H1 (cell line): ENCODE results near the gene SSTR3.
A peak's percentile ranks its signal among the peaks of the same experiment; 100 is the strongest.

Experiments used
- EP300 ChIP-seq, 2 experiments: IDR thresholded peaks; 1 replicate in 1 of 2; 2 replicates in 1 of 2; pipeline ENCODE4 v1.6.1; 2011 to 2012; ENCODE audit warnings: low read depth in 2 of 2, low read length in 2 of 2, mild to moderate bottlenecking in 2 of 2, borderline replicate concordance in 1 of 2, inconsistent platforms in 1 of 2, moderate library complexity in 1 of 2
- POLR2A ChIP-seq, 2 experiments: IDR thresholded peaks; 1 replicate in 1 of 2; 2 replicates in 1 of 2; pipeline ENCODE4 v1.6.1; 2011; ENCODE audit warnings: low read depth in 2 of 2, low read length in 2 of 2, mild to moderate bottlenecking in 2 of 2; ENCODE audit errors: control extremely low read depth in 1 of 2
- TAF1 ChIP-seq: IDR thresholded peaks from 2 replicates; pipeline ENCODE4 v1.6.1; 2011; ENCODE audit warnings: mild to moderate bottlenecking, low read depth, low read length
- TF ChIP-seq, protein P1 (sequence below), 3 experiments: IDR thresholded peaks; 1 replicate in 2 of 3; 2 replicates in 1 of 3; pipeline versions ENCODE4 v1.5.1 to v1.6.1; 2011; ENCODE audit warnings: low read length in 3 of 3, mild to moderate bottlenecking in 3 of 3, inconsistent platforms in 2 of 3, low read depth in 1 of 3, moderate library complexity in 1 of 3; ENCODE audit not compliant: insufficient read depth in 1 of 3; ENCODE audit errors: control extremely low read depth in 1 of 3

- TF ChIP-seq POLR2A (IDR thresholded peaks at IDR 0.05; ENCODE audit: control extremely low read depth in 1 of 2, low read depth in 2 of 2, low read length in 2 of 2), result no peak
- no peak for TF ChIP-seq TAF1
- TF ChIP-seq, protein P1, sequence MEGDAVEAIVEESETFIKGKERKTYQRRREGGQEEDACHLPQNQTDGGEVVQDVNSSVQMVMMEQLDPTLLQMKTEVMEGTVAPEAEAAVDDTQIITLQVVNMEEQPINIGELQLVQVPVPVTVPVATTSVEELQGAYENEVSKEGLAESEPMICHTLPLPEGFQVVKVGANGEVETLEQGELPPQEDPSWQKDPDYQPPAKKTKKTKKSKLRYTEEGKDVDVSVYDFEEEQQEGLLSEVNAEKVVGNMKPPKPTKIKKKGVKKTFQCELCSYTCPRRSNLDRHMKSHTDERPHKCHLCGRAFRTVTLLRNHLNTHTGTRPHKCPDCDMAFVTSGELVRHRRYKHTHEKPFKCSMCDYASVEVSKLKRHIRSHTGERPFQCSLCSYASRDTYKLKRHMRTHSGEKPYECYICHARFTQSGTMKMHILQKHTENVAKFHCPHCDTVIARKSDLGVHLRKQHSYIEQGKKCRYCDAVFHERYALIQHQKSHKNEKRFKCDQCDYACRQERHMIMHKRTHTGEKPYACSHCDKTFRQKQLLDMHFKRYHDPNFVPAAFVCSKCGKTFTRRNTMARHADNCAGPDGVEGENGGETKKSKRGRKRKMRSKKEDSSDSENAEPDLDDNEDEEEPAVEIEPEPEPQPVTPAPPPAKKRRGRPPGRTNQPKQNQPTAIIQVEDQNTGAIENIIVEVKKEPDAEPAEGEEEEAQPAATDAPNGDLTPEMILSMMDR (IDR thresholded peaks at IDR 0.05; ENCODE audit: control extremely low read depth in 1 of 3, insufficient read depth in 1 of 3, low read depth in 1 of 3, low read length in 3 of 3), result peak in 1 of 3 experiments; percentile 42; a peak in 1 of 4 replicates
- no peak for TF ChIP-seq EP300 (IDR thresholded peaks at IDR 0.05; ENCODE audit: borderline replicate concordance in 1 of 2, low read depth in 2 of 2, low read length in 2 of 2)
Observed at GRCh38 chr22:37253126-37253660, 40.9 kb upstream of the SSTR3 start.
